ENCODE data around the gene CTAGE8.
"Not testable (repeated sequence)": the region's sequence is repeated elsewhere in the genome, so short reads cannot be mapped to it uniquely, and the experiment has no call there.

DNA sequence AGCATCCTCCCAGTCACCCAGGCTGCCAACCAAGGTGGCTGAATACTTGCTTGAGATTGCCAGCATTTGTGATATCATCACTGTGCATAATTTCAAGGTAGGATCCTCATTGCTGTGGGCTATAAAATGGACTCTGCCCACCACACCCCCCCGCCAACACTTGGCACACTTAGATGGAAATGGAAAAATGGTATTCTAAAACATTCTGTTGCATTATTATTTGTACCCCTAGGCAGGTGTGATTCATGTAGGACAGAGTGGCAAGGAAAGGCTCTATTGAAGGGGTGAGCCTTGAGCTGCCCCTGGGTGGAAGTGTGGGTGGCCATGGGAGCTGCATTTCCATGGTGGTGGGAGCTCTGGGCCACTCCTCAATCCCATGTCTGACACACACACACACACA, 50.5 kb downstream of the CTAGE8 start:
- TF ChIP-seq, protein P1, sequence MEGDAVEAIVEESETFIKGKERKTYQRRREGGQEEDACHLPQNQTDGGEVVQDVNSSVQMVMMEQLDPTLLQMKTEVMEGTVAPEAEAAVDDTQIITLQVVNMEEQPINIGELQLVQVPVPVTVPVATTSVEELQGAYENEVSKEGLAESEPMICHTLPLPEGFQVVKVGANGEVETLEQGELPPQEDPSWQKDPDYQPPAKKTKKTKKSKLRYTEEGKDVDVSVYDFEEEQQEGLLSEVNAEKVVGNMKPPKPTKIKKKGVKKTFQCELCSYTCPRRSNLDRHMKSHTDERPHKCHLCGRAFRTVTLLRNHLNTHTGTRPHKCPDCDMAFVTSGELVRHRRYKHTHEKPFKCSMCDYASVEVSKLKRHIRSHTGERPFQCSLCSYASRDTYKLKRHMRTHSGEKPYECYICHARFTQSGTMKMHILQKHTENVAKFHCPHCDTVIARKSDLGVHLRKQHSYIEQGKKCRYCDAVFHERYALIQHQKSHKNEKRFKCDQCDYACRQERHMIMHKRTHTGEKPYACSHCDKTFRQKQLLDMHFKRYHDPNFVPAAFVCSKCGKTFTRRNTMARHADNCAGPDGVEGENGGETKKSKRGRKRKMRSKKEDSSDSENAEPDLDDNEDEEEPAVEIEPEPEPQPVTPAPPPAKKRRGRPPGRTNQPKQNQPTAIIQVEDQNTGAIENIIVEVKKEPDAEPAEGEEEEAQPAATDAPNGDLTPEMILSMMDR (conservative IDR thresholded peaks at IDR 0.05 in 1 of 2, IDR thresholded peaks at IDR 0.05 in 1 of 2; ENCODE audit: low read depth in 1 of 2, low read length in 2 of 2), result not testable (repeated sequence)
- TF ChIP-seq EZH2 (IDR thresholded peaks at IDR 0.05; ENCODE audit: low read length, missing control alignments), result not testable (repeated sequence)

All from fibroblast of lung (primary cell).